HUES48 (cell line): ENCODE data around the gene CTNNBL1.

Experiments
- H3K27ac ChIP-seq: one replicate; pipeline ENCODE4 v1.7.0; 2013; ENCODE audit warnings: low read depth, low read length, inconsistent platforms
- H3K27me3 ChIP-seq: 2 replicates; pipeline ENCODE4 v1.6.1; 2013; ENCODE audit warnings: mild to moderate bottlenecking, low read length; ENCODE audit not compliant: control insufficient read depth, insufficient read depth
- H3K36me3 ChIP-seq: 2 replicates; pipeline ENCODE4 v1.6.1; 2013; ENCODE audit warnings: low read length; ENCODE audit not compliant: control insufficient read depth, insufficient read depth
- H3K4me1 ChIP-seq: 2 replicates; pipeline ENCODE4 v1.6.1; 2013; ENCODE audit warnings: mild to moderate bottlenecking, low read length; ENCODE audit not compliant: control insufficient read depth, insufficient read depth
- H3K4me3 ChIP-seq: 2 replicates; pipeline ENCODE4 v1.5.1; 2013; ENCODE audit warnings: mild to moderate bottlenecking, low read depth, low read length
- H3K9ac ChIP-seq: 2 replicates; pipeline ENCODE4 v1.6.1; 2013; ENCODE audit warnings: mild to moderate bottlenecking, low read depth, low read length, moderate library complexity
- H3K9me3 ChIP-seq: 2 replicates; pipeline ENCODE4 v1.6.1; 2013; ENCODE audit warnings: low read length; ENCODE audit not compliant: control insufficient read depth, insufficient read depth

The CTNNBL1 gene

DNA sequence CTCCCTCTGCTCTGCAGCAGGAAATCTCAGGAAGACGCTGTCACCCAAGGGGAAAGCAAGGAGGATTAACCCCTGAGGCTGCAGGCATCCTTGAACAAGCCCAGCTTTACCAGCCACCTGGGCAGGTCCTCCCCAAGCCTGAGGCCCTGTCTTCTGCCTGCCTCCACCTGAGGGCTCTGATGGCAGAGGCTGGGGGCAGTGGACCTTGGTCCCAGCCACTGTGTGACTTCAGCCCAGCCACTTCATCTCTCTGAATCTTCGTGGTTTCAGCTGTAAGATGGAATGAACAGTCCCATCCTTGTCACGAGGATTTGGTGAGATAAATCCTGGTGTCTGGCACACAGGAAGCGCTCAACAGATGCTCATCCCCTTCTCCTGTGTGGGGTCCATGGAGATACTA, 200.6 kb downstream of the CTNNBL1 start:
- no peaks in the 10 kb centered on the region for H3K27me3 ChIP-seq

GRCh38 chr20:37895166-37895565, 201.3 kb downstream of the CTNNBL1 start:
- no peak overlapping the region for H3K9ac ChIP-seq
- H3K27ac ChIP-seq = no peak overlapping the region
- H3K27me3 ChIP-seq = no peaks in the 10 kb centered on the region
- no peaks in the 10 kb centered on the region for H3K4me1 ChIP-seq
- no peaks in the 10 kb centered on the region for H3K36me3 ChIP-seq
- no peak overlapping the region for H3K4me3 ChIP-seq
- H3K9me3 ChIP-seq = no peaks in the 10 kb centered on the region

More for the DNA sequence above, 200.6 kb downstream of the CTNNBL1 start:
- Histone ChIP-seq H3K4me3 (no peak overlapping the region), H3K9me3 (no peaks in the 10 kb centered on the region), H3K4me1 (no peaks in the 10 kb centered on the region), H3K27ac (no peak overlapping the region), H3K9ac (no peak overlapping the region), H3K36me3 (no peaks in the 10 kb centered on the region)

- H3K9ac ChIP-seq = no peak overlapping the region
- H3K36me3 ChIP-seq = no peaks in the 10 kb centered on the region
- H3K27me3 ChIP-seq = 0 out of 2 replicates have a peak, but pooled peaks cover 3% of the 10 kb centered on the region
- 0 out of 2 replicates have a peak, but pooled peaks cover 2% of the 10 kb centered on the region for H3K4me1 ChIP-seq
- H3K27ac ChIP-seq = no peak overlapping the region
- no peak overlapping the region for H3K4me3 ChIP-seq
- no peaks in the 10 kb centered on the region for H3K9me3 ChIP-seq
These were observed 203.2 kb downstream of the CTNNBL1 start for GRCh38 chr20:37896932-37897548.

- Histone ChIP-seq H3K27ac (no peak overlapping the region), H3K36me3 (no peaks in the 10 kb centered on the region)
These were observed 204.6 kb downstream of the CTNNBL1 start for GRCh38 chr20:37898233-37899104.

DNA sequence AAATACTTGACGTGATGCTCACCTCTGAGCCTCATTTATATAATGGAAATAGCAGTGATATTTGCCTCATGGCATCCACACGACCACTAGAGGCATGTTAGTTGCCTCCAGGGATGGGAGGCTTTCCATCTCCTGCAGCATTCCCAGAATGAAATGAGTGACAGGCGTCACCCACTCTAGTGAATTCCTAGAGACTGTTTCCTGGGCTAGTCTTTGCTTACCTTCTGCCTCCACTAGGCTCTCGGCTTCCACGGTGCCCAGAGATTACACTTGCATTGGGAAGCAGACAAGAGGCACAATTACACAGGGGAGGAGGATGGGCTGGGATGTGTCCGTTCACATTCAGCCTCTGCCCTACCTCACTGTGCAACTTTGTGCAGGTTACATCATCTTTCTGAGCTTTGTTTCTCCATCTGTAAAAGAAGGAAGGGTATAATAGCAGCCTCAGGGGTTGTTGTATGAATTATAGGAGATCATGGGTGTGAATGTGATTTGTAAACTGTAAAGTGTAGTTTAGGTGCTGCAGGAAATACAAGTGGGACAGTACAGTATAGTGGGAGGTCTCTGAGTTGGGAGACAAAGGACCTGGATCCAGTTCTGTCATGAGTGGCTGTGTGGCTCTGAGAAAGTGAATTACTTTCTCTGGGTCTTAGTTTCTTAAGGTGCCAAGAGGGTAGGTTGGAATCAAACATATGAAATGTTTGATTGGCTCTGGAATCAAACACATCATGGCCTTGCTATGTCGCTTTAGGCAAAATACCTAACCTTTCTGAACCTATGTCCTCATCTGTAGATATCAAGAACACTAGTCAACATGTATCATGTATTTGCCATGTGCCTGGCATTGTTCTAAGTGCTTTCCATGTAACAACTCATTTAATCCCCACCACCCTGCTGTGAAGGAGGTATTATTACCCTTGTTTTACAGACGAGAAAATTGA, 205.5 kb downstream of the CTNNBL1 start:
- no peak overlapping the region for H3K4me3 ChIP-seq
- no peaks in the 10 kb centered on the region for H3K36me3 ChIP-seq
- H3K27ac ChIP-seq = no peak overlapping the region
- 0 out of 2 replicates have a peak, but pooled peaks cover 2% of the 10 kb centered on the region for H3K4me1 ChIP-seq
- H3K27me3 ChIP-seq = peaks cover 20% of the 10 kb centered on the region
- no peak overlapping the region for H3K9ac ChIP-seq
- H3K9me3 ChIP-seq = no peaks in the 10 kb centered on the region

More at GRCh38 chr20:37898233-37899104, 204.6 kb downstream of the CTNNBL1 start:
- Histone ChIP-seq H3K9me3 (no peaks in the 10 kb centered on the region), H3K9ac (no peak overlapping the region), H3K4me1 (0 out of 2 replicates have a peak, but pooled peaks cover 2% of the 10 kb centered on the region), H3K27me3 (peaks cover 12% of the 10 kb centered on the region), H3K4me3 (no peak overlapping the region)

GRCh38 chr20:37901240-37901639, 207.4 kb downstream of the CTNNBL1 start:
- H3K9ac ChIP-seq = no peak overlapping the region
- no peak overlapping the region for H3K4me3 ChIP-seq
- H3K9me3 ChIP-seq = no peaks in the 10 kb centered on the region
- no peak overlapping the region for H3K27ac ChIP-seq
- H3K36me3 ChIP-seq = no peaks in the 10 kb centered on the region
- peaks cover 22% of the 10 kb centered on the region for H3K27me3 ChIP-seq
- H3K4me1 ChIP-seq = 0 out of 2 replicates have a peak, but pooled peaks cover 8% of the 10 kb centered on the region

DNA sequence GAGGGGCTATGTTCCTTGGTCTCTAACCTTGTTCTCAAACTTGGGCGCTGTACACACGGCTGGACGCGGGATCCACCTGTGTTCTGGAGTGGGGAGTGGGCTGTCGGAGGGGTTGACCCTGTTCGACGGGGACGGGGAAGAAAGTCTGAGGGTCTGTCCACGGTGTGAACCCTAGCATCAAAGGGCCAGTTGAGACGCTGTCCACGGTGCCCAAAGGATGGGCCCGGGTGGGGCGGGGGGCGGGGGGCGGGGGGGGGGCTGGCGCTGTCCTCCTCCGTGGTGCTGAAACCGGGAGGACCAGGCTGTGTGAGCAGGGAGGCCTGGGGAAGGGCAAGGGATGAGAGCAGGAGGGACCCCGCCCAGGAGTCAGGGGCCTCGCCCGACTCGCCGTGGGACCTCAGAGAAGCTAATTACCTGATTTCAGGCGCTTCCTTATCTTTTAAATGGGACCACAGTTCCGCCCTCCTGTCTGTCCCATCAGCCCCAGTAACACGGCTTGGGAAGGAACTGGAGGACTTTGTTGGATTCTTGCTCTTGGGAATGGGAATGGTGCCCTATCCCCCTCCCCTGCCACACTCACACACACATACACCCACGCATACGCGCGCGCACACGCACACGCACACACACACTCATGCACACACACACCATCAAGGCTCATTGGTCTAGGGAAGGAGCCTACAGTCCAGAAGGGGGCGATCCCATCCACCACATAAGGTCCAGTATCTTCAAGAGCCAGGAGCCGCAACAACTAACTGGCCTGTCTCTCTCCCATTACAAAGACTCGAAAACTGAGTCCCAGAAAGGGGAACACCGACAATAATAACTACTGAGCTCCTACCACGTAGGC, 208.0 kb downstream of the CTNNBL1 start:
- Histone ChIP-seq H3K4me3 (peak overlapping the region; percentile 63; the same call in 1 of the 2 replicates), H3K27ac (no peak overlapping the region), H3K36me3 (no peaks in the 10 kb centered on the region), H3K9me3 (no peaks in the 10 kb centered on the region), H3K9ac (no peak overlapping the region), H3K27me3 (peaks cover 22% of the 10 kb centered on the region), H3K4me1 (peaks cover 11% of the 10 kb centered on the region)

GRCh38 chr20:37902504-37903313, 208.9 kb downstream of the CTNNBL1 start, which contains the start of gene VSTM2L:
VSTM2L (plus strand) TSS chr20:37903127; CDS start chr20:37903351, 224 bp downstream.
- no peak within 1 kb of the TSS for H3K9ac ChIP-seq
- no peak within 1 kb of the TSS for H3K27ac ChIP-seq
- H3K9me3 ChIP-seq = no peaks in the 10 kb centered on the region
- peaks cover 22% of the 10 kb centered on the region for H3K27me3 ChIP-seq
- H3K4me1 ChIP-seq = peaks cover 17% of the 10 kb centered on the region
- peak within 1 kb of the TSS; percentile 63; the same call in 1 of the 2 replicates for H3K4me3 ChIP-seq
- no peaks in the 10 kb centered on the region for H3K36me3 ChIP-seq

DNA sequence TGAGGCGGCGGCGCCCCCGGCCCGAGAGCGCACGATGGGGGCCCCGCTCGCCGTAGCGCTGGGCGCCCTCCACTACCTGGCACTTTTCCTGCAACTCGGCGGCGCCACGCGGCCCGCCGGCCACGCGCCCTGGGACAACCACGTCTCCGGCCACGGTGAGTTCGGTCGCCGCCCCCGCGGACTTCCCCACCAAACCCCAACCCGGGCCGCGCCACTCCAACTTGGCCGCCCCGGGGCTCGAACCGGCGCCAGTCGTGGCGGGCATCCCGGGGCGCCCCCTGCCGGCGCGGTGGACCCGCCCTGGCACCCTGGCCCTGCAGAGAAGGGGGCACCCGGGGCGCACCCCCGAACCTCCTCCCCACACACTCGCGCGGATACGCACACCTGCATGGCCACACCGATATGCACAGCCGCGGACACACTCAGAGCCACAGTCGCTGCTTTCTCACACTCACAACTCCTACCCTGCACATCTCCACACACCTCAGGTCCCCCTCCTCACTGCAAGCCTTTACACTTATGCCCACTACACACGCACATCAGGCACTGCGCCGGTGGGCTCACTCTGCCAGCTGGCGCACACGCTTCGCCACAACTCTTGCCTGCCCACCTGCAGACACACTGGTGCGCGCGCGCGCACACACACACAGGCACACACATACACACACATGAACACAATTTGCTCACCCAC, 209.6 kb downstream of the CTNNBL1 start:
- Histone ChIP-seq H3K9ac (no peak overlapping the region), H3K27me3 (peaks cover 22% of the 10 kb centered on the region), H3K27ac (no peak overlapping the region), H3K9me3 (no peaks in the 10 kb centered on the region), H3K36me3 (no peaks in the 10 kb centered on the region), H3K4me3 (peak overlapping the region; percentile 63; the same call in 1 of the 2 replicates), H3K4me1 (peaks cover 21% of the 10 kb centered on the region)
